Pancreas (tissue), 10 donors: ENCODE data around the gene ZNF487. TPM values are rescaled to one million over a fixed set of nuclear protein-coding genes. Genes with fewer than 3 reads are reported as not detected.

ENCODE experiments used
- ATAC-seq, 4 donors: fragments of 200-7000 bp; cut with Tn5 transposase; one replicate each; pipeline versions ENCODE4 v1.8.0 to v1.9.1; 2020; ENCODE audit warnings: mild to moderate bottlenecking in 4 of 4, moderate library complexity in 4 of 4
- DNase-seq, 6 donors: peaks; one replicate each; pipeline ENCODE4 v3.0.0-alpha.2; 2020
- FAIRE-seq: peaks from 2 replicates; lab custom pipeline; 2012; peaks lifted over from hg19 to GRCh38; lab: Jason Lieb, UNC
- H3K27ac ChIP-seq, 4 donors: fragments of 200-600 bp; sonication (generic); 1 replicate in 3 of 4; 2 replicates in 1 of 4; pipeline versions ENCODE4 v1.5.0 to v1.8.0; 2020
- H3K27me3 ChIP-seq, 4 donors: fragments of 200-600 bp; one replicate each; pipeline ENCODE4 v1.8.0; 2021
- H3K36me3 ChIP-seq, 3 donors: fragments of 200-600 bp; sonication (generic) in 1 of 3; one replicate each; pipeline versions ENCODE4 v1.5.0 to v1.8.0; 2020 to 2021
- H3K4me1 ChIP-seq, 3 donors: fragments of 200-600 bp; one replicate each; pipeline ENCODE4 v1.8.0; 2021
- H3K4me3 ChIP-seq, 4 donors: fragments of 200-600 bp; sonication (generic) in 2 of 4; one replicate each; pipeline versions ENCODE4 v1.5.0 to v1.8.0; 2020 to 2021
- H3K9me3 ChIP-seq, 4 donors: fragments of 200-600 bp; one replicate each; pipeline ENCODE4 v1.8.0; 2021
- WGBS, 2 donors: extraction: QIAGEN DNeasy Blood & Tissue Kit; methylation state at CpG; one replicate each; pipeline ENCODE4 v1.1.7; 2013; 5-methylcytosine and 5-hydroxymethylcytosine counted together
- intact Hi-C, 3 donors: fragments of 100-400 bp; cut with DNase I; formaldehyde crosslinking; loops; one replicate each; pipeline versions ENCODE4 v1.11.1 to v1.14.2; 2022
- polyA plus RNA-seq, 2 donors: library from polyadenylated mRNA; stranded (reverse); fragments of 200-250 nt; gene quantifications; one replicate each; pipeline ENCODE4 v1.2.3, GENCODE V29; 2013
- total RNA-seq, 6 donors: library from RNA; stranded (reverse); fragmentation: NEBNext Ultra II Directional in 4 of 6; extraction: Animal tissue kit (Norgen Biotek cat#: 25700) in 4 of 6; gene quantifications; one replicate each; pipeline versions ENCODE4 v1.2.1 to v1.2.4, GENCODE V29; 2021 to 2023
- TF ChIP-seq, protein P1 (sequence below), 4 donors: fragments of 200-600 bp; sonication (generic) in 3 of 4; IDR thresholded peaks; one replicate each; pipeline versions ENCODE4 v1.5.0 to v1.8.0; 2021; ENCODE audit warnings: antibody characterized with exemption in 4 of 4
- donor health status: healthy with polysubstance abuse.
- donor health status: DM: no; HTN: no; CAD: no; lungs with moderate emphysema.
- donor health status: DM: no; HTN: no; CAD: no.
- donor health status: control.
- donor health status: control.
- donor health status: Bipolar disorder and iron deficiency.
- donor health status: DM: yes; HTN: yes; CAD: no.
- donor health status: DM: no; HTN: no; CAD: no.
- donor health status: DM: no; HTN: no; CAD: no.
- donor health status: DM: yes; HTN: yes; CAD: no.

ZNF487 gene
- total and polyA plus RNA-seq, 8 donors = 0.85 to 5.0 (median 2.0) TPM

DNA sequence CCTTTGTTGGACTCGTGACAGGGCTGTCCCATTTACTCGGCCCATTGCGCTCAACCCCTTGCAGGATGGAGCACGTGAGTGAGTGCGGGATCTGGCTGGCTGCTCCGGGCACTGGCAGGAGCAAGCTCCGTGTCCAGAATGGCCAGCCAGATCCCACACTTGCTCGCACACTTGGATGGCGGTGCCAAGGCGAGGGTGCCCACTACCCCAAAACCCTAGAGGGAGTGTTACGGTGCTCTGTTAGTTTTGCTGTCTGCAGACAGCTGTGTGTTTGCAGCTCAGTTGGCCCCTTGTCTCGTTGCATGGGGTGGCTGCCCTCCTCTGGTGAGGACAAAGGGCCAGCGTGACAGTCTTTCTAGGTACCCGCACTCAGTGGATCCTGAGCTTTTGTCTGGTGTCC, 34.2 kb downstream of the ZNF487 start:
- H3K9me3 ChIP-seq = no peaks in the 10 kb centered on the region
- TF ChIP-seq, protein P1, sequence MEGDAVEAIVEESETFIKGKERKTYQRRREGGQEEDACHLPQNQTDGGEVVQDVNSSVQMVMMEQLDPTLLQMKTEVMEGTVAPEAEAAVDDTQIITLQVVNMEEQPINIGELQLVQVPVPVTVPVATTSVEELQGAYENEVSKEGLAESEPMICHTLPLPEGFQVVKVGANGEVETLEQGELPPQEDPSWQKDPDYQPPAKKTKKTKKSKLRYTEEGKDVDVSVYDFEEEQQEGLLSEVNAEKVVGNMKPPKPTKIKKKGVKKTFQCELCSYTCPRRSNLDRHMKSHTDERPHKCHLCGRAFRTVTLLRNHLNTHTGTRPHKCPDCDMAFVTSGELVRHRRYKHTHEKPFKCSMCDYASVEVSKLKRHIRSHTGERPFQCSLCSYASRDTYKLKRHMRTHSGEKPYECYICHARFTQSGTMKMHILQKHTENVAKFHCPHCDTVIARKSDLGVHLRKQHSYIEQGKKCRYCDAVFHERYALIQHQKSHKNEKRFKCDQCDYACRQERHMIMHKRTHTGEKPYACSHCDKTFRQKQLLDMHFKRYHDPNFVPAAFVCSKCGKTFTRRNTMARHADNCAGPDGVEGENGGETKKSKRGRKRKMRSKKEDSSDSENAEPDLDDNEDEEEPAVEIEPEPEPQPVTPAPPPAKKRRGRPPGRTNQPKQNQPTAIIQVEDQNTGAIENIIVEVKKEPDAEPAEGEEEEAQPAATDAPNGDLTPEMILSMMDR (IDR thresholded peaks at IDR 0.05) = no peak
- no peaks in the 10 kb centered on the region for H3K36me3 ChIP-seq
- H3K4me3 ChIP-seq = no peak overlapping the region
- DNase-seq = no peak
- no peak for ATAC-seq
- H3K4me1 ChIP-seq = no peaks in the 10 kb centered on the region
- intact Hi-C loops = loop anchor here in 1 of 3 donors (10.0 kb wide), 1 partner anchor 84 kb away; no protein-coding TSS in a partner anchor
- WGBS, 2 donors = 92 to 94% methylated on average over 14 of the region's 14 CpGs
- H3K27me3 ChIP-seq = no peaks in the 10 kb centered on the region
- FAIRE-seq = no peak
- H3K27ac ChIP-seq = no peak overlapping the region

DNA sequence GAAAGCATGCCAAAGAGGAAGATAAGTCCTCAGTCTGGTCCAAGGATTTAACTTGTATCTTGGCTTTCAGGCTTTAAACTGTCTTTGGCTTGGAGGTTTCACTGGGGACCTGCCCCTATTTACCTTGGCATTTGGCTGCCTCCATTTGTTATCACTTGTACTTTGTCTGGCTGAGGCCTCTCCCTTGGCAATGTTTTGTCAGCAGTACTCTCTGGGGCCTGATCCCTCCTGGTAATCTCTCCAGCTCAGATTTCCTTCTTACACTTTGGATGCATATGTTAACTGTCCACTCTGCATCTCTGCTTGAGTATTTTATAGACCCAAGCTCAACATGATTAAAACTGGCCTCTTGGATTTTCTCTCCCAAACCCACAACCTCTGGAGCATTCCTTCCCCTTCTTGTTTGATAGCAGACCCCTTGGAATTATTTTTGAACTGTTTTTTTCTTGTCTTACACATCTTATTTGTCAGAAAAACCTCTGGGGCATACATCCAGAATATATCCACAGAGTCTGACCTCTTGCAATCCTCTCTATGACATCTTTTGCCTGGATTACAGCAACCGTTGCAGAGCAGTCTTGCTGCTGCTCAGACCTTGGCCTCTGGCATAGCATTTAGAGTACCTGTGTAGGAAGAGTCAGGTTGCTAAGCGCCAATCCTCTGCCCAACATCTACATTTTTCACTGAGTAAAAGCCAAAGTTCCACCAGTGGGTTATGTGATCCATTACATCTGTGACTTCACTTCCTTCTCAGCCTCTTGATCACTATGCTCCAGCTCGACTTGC, 35.2 kb downstream of the ZNF487 start:
- no peak for DNase-seq
- no peak for FAIRE-seq

DNA sequence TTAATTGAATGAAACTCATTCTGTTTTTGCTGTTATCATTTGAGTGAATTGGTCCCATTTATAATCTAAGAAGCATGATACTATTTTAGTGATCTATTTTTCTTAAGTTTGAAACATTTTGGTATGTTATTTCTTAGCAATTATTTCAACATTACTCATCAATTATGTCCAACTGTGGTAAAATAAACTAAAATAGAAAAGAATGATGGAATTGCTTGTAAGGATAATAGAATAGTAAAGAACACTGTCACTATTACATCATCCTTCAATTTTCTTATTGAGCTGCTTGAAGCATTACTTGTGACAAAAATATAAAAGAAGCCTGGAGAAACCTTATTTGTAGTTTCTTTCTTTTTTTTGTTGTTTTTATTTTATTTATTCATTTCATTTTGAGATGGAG, 42.4 kb downstream of the ZNF487 start:
- Histone ChIP-seq H3K27ac (no peak overlapping the region), H3K4me3 (no peak overlapping the region), H3K36me3 (peaks cover 0 to 8% (median 3%) of the 10 kb centered on the region in 3 donors), H3K4me1 (no peaks in the 10 kb centered on the region), H3K9me3 (no peaks in the 10 kb centered on the region), H3K27me3 (no peaks in the 10 kb centered on the region)
- TF ChIP-seq, protein P1 (IDR thresholded peaks at IDR 0.05) = no peak
- ATAC-seq (no peak), DNase-seq (no peak), FAIRE-seq (no peak)
- intact Hi-C loops = loop anchor here in 1 of 3 donors (10.0 kb wide), 1 partner anchor 76 kb away; no protein-coding TSS in a partner anchor

More for the DNA sequence above, 35.2 kb downstream of the ZNF487 start:
- H3K27ac ChIP-seq = no peak overlapping the region
- no peak for ATAC-seq
- H3K4me1 ChIP-seq = no peaks in the 10 kb centered on the region
- no peaks in the 10 kb centered on the region for H3K36me3 ChIP-seq
- 84 to 87% methylated on average over 3 of the region's 3 CpGs for WGBS, 2 donors
- TF ChIP-seq, protein P1 (IDR thresholded peaks at IDR 0.05) = no peak
- intact Hi-C loops = loop anchor here in 1 of 3 donors (10.0 kb wide), 1 partner anchor 83 kb away; no protein-coding TSS in a partner anchor
- H3K4me3 ChIP-seq = no peak overlapping the region
- H3K9me3 ChIP-seq = no peaks in the 10 kb centered on the region
- no peaks in the 10 kb centered on the region for H3K27me3 ChIP-seq

DNA sequence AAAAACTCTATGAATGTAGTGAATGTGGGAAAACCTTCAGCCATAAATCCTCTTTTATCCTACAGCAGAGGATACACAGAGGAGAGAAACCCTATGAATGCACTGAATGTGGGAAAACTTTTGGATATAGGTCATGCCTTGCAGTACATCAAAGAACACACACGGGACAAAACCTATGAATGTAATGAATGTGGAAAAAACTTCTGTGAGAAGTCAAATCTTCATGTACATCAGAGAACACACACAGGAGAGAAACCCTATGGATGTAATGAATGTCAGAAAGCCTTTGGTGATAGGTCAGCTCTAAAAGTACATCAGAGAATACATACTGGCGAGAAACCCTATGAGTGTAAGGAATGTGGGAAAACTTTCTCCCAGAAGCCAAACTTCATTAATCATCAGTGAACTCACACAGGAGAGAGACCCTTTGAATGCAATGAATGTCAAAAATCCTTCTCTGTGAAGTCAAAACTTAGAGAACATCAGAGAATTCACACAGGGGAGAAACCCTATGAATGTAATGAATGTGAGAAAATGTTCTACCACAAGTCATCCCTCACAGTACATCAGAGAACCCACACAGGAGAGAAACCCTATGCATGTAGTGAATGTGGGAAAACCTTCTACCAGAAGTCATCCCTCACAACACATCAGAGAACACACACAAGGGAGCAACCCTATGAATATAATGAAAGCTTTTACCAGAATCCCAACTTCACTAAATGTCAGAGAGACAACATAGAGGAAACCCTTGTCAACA, 45.6 kb downstream of the ZNF487 start:
- intact Hi-C loops = no loop called here
- ATAC-seq = no peak
- TF ChIP-seq, protein P1 (IDR thresholded peaks at IDR 0.05) = no peak
- H3K27me3 ChIP-seq = no peaks in the 10 kb centered on the region
- WGBS, 2 donors = 90 to 92% methylated on average over 2 of the region's 2 CpGs
- H3K4me3 ChIP-seq = no peak overlapping the region
- no peak for DNase-seq
- peaks cover 0 to 8% (median 3%) of the 10 kb centered on the region in 3 donors for H3K36me3 ChIP-seq
- no peak overlapping the region for H3K27ac ChIP-seq
- no peak for FAIRE-seq
- H3K4me1 ChIP-seq = no peaks in the 10 kb centered on the region
- H3K9me3 ChIP-seq = no peaks in the 10 kb centered on the region
